DMS79 treated with DMSO at 0.1 percent for 48 hours (cell line): ENCODE data around the gene RAB11FIP3.

Experiments
- DNase-seq: peaks from one replicate; lab custom pipeline; 2025; lab: John Stamatoyannopoulos, UW

Gene RAB11FIP3

DNA sequence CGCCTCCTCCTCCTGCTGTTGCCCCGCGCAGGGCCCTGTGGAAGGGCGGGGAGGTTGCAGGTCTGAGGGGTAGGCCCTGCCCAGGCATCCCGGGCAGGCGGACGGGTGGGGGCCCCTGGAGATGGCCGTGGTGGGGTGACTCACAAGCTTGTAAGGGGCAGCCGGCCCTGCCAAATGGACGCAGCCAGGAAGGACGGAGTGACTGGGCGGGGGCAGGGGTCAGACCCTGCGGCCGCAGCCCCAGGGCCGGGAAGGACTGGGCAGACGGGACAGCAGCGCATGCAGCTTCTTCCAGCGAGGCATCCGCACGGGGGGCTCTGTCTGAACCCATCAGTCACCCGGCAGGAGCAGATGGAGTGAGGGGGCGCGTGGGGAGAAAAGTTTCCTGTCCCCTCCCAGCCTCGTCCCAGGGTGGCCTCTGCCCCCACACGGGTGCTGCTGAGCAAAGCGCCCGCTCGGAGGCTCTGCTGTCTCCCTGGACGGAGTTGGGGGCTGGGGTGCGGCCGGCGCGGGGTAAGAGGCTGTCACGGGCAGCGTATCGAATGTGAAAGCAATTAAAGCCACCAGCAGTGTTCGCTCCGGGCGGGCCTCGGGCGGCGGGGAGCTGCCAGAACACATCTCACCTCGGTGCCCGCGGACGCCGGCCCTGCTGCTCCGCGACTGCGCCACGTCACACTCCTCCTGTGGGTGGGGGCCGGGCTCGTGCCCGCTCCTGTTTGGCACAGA lies 129.4 kb downstream of the RAB11FIP3 start:
- no peak for DNase-seq

DNA sequence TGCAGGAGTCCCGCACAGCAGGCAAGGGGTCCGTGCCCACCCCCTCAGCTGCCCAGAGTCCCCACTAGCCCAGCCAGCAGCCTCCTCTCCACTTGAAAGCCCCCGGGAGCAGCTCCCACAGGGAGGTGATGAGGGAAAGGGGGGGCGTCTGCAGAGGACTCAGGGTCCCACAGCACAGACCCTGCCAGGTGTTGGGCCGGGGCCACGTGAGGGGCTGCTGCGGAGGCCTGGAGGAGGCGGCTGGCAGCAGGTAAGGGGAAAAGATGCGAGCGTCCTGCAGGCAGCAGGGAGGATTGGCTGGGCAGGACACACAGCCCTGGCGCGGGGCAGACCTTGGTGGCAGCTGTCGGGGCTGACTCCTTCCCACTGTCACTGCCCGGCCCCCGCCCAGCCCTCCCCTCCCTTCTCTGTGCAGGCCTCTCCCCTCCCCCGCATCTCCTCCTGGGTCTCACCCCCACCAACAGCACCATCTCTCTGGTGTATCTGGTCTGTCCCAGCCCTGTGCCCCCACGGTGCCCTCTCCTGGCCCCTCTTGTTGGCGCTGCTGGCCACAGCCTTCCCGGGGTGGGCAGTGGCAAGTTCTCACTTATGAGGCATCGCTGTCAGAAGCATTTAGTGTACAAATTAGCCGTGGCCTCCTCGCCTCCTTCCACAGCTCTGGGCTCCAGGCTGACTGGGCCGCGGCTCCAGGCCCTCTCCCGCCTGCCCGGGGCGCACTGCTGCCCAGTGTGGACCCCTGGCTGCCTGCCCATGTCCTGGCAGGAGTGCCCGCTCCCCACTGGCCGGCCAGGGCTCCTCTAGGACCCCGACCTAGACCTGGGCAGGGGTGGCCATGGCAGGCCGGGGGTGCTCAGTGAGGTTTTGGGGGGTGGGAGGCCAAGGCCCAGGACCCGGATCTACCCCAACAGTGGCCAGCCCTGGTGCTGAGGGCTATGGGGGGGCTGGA lies 130.4 kb downstream of the RAB11FIP3 start:
- no peak for DNase-seq

DNA sequence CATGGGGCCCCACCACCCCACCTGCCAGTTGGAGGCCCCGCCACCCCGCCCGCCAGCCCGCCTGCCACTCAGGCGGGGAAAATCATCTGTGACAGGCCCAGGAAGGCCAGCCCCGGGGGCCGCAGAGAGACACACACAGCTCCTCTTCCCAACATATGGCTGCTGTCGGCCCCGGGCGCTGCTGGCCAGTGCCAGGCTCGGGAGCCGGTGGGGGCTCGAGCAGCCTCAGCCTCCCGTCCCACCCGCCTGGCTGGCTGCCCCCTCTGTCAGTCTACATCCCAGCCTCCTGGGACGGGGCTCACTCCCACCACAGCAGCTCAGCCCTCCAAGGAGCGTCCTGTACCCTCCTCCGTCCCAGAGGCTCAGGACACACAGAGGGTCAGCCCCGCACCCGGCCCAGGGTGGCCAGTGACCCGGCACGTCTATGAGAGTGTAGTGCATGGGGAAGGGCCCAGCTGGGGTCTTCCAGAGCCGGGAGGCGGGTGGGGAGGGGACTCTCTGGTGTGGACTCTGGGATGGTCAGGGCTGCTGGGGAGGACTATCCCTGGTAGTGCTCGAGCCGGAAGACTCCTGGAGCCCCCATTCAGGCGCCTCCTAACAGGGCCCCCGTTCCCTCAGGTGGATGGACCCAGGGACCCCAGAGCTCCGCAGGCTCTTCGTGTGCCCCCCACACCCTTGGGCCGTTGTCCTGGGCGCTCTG lies 131.2 kb downstream of the RAB11FIP3 start:
- no peak for DNase-seq

DNA sequence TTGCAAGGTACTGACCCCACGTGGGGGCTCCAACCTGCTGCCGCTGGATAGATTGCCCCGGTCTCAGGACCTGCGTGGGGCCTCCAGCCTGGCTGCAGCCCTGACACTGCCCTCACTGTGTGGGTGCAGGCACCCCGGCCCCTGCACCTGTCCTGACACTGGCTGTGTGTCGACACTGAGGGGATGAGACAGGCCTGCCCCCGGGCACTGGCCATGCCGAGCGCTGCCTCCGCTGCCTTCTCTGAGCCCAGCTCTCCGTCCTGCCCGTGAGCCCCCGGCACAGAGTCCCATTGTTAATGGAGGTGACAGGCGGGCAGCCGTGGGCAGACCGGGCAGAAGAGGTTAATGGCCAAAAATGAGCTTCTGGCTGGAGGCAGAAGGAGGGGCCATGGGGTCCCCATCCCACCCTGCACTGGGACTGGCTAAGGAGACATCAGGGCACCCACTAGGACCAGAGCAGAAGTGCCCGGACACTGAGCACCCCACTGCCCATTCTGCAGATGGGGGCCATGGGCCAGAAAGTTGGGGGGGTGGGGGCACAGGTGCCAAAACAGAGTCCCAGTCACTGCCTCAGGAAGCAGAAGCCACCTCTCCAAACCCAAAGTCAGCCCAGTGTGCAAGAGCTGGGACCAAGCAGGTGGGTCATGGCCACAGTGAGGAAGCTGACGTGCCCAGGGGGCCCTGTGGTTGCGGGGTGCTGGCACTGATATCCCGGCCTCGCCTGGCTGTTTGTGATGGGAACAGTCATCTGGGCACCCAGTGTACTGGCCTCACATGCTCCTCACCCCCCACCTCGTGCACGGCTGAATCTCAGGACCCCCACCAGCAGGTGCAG lies 132.2 kb downstream of the RAB11FIP3 start:
- no peak for DNase-seq

DNA sequence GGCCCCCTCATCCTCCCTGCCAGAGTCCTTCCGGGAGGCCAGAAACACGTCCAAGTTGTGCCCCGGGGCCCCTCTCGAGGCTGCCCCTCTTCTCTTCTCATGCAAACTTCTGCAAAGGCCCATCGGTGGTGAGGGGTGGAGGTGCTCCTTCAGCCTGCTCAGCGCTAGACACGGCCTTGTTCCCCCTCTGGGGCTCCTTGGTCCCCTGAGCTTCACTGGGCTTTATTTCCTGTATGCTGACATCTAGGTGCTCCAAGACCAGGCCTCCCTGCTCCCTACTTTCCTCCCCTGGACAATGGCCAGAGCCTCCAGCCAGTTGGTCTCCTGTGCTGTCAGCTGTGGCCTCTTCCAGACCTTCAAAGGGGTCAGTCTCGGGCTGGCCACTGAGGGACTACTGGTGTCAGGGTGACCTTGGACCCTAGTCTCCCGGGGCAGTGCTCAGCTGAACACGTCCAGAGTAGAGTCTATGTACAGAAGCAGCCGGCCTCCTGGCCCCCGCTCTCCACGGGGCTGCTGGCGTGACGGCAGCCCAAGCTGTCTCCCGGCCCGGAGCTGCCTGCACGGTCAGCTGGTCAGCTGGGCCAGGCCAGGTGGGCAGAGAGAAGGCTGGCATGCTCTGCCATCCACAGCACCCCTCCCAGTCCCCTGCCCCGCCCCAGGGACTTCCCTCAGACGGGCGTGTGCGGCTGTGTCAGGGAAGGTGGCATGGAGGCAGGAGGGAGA lies 133.0 kb downstream of the RAB11FIP3 start:
- no peak for DNase-seq

DNA sequence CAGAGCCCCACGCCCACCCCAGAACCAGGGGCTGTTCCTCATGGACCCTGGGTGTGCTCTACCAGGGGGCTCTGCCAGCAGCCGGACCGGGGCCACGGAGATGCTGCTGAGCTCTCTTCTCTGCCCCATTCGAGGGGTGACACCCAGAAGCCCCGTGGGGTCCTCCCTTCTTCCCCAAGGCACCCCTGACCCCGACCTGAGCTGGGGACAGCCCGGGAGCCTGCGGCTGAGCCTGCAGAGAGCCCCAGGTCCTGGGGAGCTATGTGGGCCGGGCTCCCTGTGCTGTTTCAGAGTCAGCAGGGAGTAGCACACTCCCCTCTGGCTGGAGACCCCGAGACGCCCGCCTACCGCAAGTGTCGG lies 133.6 kb downstream of the RAB11FIP3 start:
- no peak for DNase-seq

DNA sequence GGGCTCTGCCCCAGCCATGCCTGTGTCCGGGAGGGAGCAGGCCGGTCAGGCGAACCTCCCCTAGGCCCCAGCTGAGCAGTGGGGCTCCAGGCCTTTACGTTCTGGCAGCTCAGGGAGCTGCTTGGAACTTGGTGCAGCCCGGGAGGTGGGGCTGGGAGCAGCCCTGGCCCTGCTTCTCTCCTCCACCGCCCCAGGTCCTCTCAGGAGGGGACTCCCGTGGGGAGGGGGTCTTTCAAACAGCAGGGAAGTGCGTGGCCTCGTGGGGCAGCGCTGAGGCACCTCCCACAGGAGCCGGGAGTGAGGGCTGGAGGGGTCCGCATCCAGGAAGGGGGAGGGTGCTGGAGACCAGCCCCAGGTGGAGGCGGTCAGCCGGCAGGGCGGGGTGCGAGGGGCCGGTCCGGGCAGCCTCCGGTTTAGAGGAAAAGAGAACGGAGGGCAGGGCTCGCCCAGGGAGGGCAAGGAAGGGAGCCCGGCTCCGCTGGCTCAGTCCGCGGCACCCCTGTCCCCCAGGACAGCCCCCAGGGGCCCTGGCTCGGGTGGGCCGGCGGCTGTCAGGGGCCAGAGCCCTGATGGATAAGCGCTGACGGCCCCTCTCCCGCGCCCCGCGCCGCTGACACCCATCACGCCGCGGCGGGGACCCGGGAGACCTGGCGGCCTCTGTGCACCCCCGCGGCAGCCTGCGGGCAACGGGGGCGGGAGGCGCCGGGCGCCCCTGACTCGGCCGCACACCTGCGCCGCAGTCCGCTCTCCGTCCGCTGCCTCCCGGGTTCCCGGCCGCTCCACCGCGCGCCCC lies 134.2 kb downstream of the RAB11FIP3 start:
- no peak for DNase-seq

DNA sequence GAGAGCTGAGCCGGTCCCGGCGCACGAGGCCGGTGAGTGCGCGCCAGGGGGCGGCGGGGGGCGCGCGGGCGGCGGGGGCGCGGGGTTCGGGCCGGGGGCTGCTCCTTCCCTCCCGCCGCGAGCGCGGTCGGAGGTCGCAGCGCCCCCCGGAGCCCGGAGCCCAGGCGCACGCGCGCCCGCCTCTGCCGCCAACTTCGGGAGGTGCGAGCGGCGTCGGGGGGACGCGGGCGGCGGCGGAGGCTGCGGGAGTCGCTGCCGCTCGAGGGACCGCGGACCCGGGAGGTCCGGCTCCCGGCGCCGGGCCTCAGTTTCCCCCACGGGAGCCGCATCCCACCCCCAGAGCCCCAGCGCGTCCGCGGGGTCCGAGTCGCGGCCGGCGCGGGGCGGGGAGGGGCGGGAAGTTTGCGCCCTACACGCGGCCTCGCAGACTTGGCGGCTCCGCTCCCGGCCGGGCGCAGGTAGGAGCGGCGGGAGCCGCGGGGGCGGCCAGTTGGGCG lies 134.8 kb downstream of the RAB11FIP3 start, which contains the start of gene PRR35:
Gene PRR35, plus strand, starts transcription at position 191 of the 497 bp plus-strand sequence. CDS start 2,901 bp downstream, outside the sequence.
- DNase-seq, result no peak

DNA sequence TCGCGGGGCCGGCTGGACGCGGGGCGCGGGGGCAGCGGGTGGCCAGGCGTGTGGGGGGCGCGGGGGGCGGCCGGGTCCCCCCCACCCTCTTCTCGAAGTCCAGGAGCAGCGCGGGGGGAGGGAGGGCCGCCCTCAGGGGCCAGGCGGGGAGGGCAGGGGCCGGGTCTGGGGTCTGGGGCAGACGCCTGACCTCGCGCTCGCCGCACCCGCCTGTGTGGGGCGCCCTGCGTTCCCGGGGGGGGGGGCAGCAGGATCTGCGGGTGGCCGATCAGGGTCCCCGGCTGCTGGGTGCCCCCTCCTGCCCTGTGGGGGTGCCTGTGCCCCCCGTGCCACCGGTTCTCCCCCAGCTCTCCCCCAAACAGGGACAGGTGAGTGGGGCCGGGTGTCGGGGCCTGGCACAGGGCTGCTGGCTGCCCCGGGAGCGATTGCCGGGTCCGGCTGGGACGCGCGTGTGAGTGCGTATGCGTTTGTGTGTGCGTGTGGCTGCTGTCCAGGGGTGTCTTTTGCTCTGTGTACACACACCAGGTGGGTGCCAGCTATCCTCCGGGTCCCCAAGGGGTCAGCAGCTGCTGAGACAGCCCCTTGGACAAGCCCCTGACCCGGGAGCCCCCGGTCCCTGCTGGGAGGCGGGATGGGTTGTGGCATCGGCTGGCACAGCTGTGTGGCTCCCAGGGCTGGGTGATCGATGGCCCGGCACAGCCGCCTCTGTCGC lies 135.4 kb downstream of the RAB11FIP3 start:
- no peak for DNase-seq

DNA sequence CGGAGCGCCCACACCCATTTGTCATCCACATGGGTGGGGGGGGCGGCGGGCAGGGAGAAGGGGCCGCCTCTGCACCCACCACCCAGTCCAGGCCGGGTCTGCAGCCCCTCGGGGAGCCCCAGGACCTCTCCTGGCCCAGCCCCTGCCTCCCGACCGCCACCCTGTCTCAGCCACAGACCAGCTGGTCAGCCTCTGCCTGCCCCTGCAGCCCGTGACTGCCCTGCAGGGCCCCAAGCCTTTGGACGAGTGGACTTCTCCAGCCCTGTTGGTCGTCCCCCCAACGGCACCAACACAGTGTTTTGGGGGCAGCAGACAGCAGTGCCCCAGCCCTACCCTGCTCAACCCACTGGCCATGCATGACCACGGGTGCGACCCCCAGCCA lies 136.0 kb downstream of the RAB11FIP3 start:
- DNase-seq, result no peak

DNA sequence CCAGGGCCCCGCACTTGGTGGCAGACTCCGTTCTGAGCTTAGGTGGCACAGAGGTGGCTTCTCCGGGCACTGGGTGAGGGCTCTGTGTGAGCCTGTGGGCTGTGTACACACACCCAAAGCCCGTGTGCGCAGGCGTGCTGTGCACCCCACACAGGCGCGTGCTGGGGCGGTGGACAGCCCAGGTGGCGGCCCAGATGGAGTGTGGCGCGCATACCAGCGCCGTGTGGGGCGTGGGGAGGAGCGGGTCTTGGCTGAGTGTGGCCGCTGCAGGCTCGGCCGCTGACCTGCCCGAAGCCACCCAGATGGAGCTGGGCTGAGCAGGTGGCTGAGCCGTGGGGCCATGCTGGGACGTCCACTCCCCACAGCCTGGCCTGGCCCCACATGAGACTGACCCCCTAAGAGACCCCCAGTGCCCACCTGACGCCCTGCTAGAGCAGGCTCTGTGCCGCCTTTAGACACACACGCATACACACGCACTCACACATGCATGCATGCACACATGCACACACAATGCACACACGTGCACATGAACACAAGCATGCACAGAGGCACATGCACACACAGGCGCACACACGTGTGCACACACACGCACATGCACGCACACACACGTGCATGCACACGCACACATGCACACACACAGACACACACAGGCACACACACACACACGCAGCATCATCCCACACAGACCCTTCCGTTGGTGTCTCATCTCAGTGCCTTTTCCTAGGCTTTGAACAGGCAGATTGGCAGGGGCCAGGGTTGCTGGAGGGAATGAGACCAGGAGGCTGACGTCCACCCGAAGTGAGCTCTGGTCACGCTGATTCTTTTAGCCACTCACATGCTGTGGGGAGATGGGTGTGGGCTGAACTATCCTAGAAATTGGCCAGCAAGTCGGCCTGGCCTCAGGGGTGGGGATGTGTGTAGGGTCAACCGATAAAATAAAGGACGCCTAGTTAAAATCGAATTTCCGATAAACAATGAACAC lies 136.8 kb downstream of the RAB11FIP3 start:
- DNase-seq, result no peak

DNA sequence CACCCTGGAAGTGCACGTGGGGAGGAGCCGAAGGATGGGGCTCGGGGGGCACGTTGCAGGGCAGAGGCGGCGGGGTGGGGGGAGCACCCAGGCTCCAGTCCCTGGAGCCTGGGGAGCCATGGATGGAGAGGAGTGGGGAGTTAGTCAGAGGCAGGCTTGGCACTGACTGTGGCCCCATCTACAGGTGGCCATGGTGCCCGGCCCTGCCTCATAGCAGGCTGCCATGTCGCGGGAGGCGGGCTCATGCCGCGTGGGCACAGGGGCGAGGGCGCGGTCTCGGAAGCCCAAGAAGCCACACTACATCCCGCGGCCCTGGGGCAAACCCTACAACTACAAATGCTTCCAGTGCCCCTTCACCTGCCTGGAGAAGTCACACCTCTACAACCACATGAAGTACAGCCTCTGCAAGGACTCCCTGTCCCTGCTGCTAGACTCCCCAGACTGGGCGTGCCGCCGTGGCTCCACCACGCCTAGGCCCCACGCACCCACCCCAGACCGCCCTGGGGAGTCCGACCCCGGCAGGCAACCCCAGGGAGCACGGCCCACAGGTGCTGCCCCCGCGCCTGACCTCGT lies 137.7 kb downstream of the RAB11FIP3 start:
- no peak for DNase-seq

DNA sequence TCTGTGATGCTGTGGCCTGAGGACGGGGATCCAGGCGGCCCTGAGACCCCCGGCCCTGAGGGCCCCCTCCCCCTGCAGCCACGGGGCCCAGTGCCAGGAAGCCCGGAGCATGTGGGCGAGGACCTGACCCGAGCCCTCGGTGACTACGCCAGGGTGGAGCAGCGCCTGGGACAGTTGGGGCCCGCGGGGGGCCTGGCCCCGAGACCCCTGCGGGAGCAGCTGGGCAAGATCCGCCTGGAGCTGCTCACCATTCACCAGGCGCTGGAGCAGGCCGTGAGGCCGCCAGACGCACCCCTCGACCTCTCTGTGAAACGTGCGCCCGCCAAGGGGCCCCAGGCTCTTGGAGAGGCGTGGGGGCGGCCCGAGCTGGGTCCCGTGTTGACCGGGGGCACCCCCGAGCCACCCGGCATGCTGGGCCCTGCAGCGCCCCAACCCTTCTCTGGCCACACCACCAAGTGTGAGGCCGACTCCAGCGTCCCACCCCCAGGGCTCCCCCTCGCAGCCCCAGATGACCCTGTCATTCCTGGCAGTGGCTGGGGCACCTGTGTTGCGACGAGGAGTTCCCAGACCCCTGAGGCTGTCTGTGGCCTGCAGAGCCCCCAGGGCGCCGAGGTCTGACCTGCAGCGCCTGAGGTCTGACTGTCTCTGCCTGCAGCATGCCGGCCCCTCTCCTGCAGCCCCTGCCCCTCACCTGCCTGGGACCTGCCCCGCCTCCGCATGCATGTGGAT lies 139.4 kb downstream of the RAB11FIP3 start:
- no peak for DNase-seq

DNA sequence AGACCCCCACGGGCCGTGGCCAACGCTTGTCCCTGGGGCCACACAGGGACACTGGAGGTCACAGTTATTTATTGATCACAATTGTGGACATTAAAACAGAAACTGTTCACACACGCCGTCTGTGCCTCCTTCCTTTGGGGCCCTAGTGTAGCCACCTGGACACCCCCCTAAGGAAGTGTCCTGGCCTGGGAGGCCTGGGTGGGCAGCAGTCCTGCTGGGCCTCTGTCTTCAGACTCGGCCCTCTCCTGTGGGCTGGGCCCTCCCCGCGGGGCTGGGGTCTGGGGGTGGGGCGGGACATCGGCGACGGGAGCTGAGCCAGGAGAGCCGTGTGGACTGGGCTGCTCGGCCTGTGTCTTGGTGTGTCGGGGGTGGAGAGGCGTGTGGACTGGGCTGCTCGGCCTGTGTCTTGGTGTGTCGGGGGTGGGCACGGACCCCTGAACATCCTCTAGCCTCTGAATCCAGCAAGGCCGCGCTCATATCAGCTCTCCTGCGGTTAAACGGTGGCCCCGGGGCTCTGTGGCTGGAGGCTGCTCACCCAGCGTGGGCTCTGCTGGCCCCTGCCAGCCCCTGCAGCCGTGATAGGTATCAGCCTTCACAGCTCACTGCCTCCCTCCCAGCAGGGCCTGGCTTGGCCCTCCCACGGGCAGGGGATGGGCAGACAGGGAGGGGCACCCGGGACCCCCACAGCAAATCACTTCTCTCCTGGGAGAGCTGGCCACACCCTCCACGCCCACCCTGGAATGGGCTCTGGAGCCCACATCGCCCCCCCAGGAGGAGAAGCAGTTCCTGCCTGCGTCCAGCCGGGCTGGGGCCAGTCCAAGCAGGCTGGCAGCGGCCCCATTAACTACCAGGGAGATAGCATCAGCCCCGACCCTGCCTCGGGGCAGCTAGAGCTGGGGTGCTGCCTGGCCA lies 140.2 kb downstream of the RAB11FIP3 start:
- DNase-seq, result no peak

DNA sequence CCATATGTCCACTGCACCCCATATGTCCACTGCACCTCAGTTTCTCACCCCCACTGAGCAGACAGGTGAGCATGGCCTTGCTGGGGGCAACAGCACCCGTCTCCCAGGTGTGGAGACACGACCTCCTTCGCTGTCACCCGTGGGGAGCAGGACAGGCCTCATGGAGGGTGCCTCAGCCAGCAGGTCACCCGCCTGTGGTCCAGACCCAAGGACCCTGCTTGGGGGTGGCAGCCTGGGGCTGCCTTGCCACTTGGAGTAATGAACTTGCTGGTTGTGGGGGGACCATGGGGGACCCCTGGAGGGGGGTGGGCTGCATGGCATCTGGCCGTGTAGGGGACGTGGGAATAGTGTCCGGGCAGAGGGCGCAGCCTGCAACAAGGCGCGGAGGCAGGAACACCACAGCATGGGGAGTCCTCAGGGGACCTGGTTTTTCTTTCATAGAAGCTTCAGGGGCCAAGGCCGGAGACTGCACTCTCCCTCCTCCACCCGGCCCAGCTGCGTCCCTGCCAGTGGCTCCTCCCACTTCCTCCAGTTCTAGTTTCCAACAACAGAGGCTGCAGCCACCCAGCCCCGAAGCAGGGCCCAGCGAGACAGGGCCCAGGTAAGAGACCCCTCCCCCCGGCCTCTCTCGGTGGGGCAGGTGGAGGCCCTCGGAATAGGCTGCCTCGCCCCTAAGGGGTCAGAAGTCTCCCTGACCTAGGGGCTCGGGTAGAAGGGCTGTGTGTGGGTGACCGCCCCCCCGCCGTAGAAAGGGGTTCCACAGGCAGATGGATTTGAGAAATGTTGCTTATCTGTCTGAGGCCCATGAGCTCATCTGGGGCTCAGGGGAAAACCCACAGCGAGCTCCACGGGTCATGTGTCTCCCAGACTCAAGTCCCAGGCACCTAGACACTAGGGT lies 141.3 kb downstream of the RAB11FIP3 start, which contains the start of gene NHLRC4:
Gene NHLRC4, plus strand, starts transcription at position 531 of the 898 bp plus-strand sequence. CDS start 1,043 bp downstream, outside the sequence.
- DNase-seq, result no peak
